Stimulated activated CD8-positive, alpha-beta memory T cell treated with anti-CD3 and anti-CD28 coated beads, Interleukin-7, amount 100 ng/mL, for 48 hours (primary cell): Measurements from ENCODE around the gene DDX10.

Experiments used
- DNase-seq, 2 donors: peaks; one replicate each; pipeline ENCODE4 v3.0.0-alpha.2; 2020; ENCODE audit warnings: low read depth in 1 of 2; ENCODE audit errors: extremely low read depth in 1 of 2

The DDX10 gene

GRCh38 chr11:108866781-108867180 is 201.9 kb downstream of the DDX10 start:
- no peak for DNase-seq

GRCh38 chr11:108870373-108871020 is 205.6 kb downstream of the DDX10 start:
- no peak for DNase-seq

- DNase-seq = no peak
Measured at GRCh38 chr11:108871152-108871551, 206.3 kb downstream of the DDX10 start.

- DNase-seq = no peak
Measured at GRCh38 chr11:108871867-108872266, 207.0 kb downstream of the DDX10 start.

- no peak for DNase-seq
Measured at GRCh38 chr11:108872781-108873291, 208.0 kb downstream of the DDX10 start.

GRCh38 chr11:108873310-108873709 is 208.4 kb downstream of the DDX10 start:
- no peak for DNase-seq

- DNase-seq = no peak
Measured at GRCh38 chr11:108873941-108874340, 209.1 kb downstream of the DDX10 start.

GRCh38 chr11:108875134-108875533 is 210.3 kb downstream of the DDX10 start:
- no peak for DNase-seq

GRCh38 chr11:108877178-108877577 is 212.3 kb downstream of the DDX10 start:
- DNase-seq = no peak

GRCh38 chr11:108880510-108880909 is 215.6 kb downstream of the DDX10 start:
- no peak for DNase-seq

- no peak for DNase-seq
Measured at GRCh38 chr11:108881131-108881530, 216.3 kb downstream of the DDX10 start.

GRCh38 chr11:108882211-108882831 is 217.5 kb downstream of the DDX10 start:
- DNase-seq = no peak

GRCh38 chr11:108886005-108886659 is 221.3 kb downstream of the DDX10 start:
- no peak for DNase-seq

- DNase-seq = no peak
Measured at GRCh38 chr11:108886660-108887009, 221.8 kb downstream of the DDX10 start.

GRCh38 chr11:108887436-108888238 is 222.8 kb downstream of the DDX10 start:
- no peak for DNase-seq

GRCh38 chr11:108890482-108891105 is 225.7 kb downstream of the DDX10 start:
- DNase-seq = no peak

- no peak for DNase-seq
Measured at GRCh38 chr11:108891143-108891542, 226.3 kb downstream of the DDX10 start.

GRCh38 chr11:108891909-108892511 is 227.1 kb downstream of the DDX10 start:
- no peak for DNase-seq

GRCh38 chr11:108895579-108896480 is 231.0 kb downstream of the DDX10 start:
- DNase-seq = no peak
